ENCODE results near the gene LCOR. TPM values are rescaled to one million over a fixed set of nuclear protein-coding genes. Genes with fewer than 3 reads are reported as not detected.

The LCOR gene
- total RNA-seq, 4 donors from 2014 or later: 19.8 to 25.1 (median 21.7) TPM

DNA sequence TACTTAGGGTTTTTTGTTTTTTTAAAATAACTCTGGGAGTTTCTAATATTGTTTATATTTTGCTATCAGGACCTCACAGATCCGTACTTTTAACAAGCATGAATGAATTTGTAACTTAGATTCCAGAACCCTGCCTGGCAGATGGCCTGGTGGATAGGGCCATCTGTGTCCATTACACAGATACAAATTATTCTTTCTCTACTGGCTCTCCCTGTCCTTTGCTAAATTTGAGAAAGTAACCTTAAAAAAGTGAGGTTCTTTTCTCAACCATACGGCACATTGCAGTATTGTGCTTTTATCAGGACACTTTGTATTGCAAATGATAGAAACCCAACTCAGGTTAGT lies 26.6 kb downstream of the LCOR start:
- peaks cover 0 to 32% (median 3%) of the 10 kb centered on the region in 4 donors for H3K4me1 ChIP-seq
- H3K36me3 ChIP-seq: peaks cover 0 to 27% (median 0%) of the 10 kb centered on the region in 3 donors
- H3K27me3 ChIP-seq: no peaks in the 10 kb centered on the region
- no peak overlapping the region for H3K27ac ChIP-seq
- DNase-seq (ENCODE audit: low spot score in 2 of 2): no peak
- H3K9me3 ChIP-seq: no peaks in the 10 kb centered on the region
- TF ChIP-seq POLR2A (IDR thresholded peaks at IDR 0.05) (no peak), EP300 (IDR thresholded peaks at IDR 0.05) (no peak), CTCF (IDR thresholded peaks at IDR 0.05) (no peak)
- H3K4me3 ChIP-seq: no peak overlapping the region
- WGBS, 2 donors: 61 to 64% methylated on average over 2 of the region's 2 CpGs

DNA sequence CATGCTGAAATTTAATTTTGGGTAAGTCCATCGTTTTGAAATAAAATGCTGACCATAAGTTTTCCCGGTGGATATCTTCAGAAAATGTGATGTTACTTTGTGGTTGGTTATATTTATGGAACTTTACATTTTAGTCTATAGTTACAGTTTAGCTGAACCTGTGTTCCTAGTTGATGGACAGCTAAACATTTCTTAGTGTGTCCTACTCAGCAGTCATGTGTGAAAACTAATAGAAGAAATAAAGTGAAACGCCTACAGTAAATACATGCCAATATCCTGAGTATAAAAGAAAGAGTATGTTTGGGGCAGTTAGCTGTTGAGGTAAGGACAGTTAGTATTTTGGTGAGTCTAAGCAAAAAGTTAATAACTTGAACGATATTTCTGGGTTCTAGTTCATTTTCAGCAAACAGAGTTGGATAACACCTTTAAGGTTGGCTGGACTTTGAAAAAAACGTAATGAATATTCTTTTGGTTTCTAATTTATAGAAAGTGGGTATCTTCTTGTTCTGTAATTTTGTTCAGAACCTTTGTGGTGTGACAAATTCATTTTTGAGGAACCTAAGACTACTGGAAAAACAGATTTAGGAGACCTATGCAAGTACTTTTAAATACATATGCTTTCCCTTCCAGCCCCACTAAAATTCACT lies 28.7 kb downstream of the LCOR start:
- Histone ChIP-seq H3K4me3 (no peak overlapping the region), H3K36me3 (peaks cover 0 to 27% (median 0%) of the 10 kb centered on the region in 3 donors), H3K27ac (no peak overlapping the region), H3K27me3 (no peaks in the 10 kb centered on the region), H3K9me3 (no peaks in the 10 kb centered on the region), H3K4me1 (peaks cover 0 to 40% (median 13%) of the 10 kb centered on the region in 4 donors)
- TF ChIP-seq CTCF (IDR thresholded peaks at IDR 0.05) (no peak), POLR2A (IDR thresholded peaks at IDR 0.05) (no peak), EP300 (IDR thresholded peaks at IDR 0.05) (no peak)
- WGBS, 2 donors: 78 to 83% methylated on average over 5 of the region's 5 CpGs
- no peak for DNase-seq (ENCODE audit: low spot score in 2 of 2)

GRCh38 chr10:96863922-96864543 lies 31.9 kb downstream of the LCOR start:
- H3K4me3 ChIP-seq: no peak overlapping the region
- H3K36me3 ChIP-seq: peaks cover 0 to 26% (median 0%) of the 10 kb centered on the region in 3 donors
- WGBS, 2 donors: 73 to 85% methylated on average over 3 of the region's 3 CpGs
- H3K27me3 ChIP-seq: no peaks in the 10 kb centered on the region
- no peak overlapping the region for H3K27ac ChIP-seq
- H3K9me3 ChIP-seq: no peaks in the 10 kb centered on the region
- H3K4me1 ChIP-seq: peaks cover 0 to 18% (median 13%) of the 10 kb centered on the region in 4 donors
- no peak for TF ChIP-seq CTCF (IDR thresholded peaks at IDR 0.05)
- no peak for TF ChIP-seq POLR2A (IDR thresholded peaks at IDR 0.05)
- no peak for TF ChIP-seq EP300 (IDR thresholded peaks at IDR 0.05)
- DNase-seq (ENCODE audit: low spot score in 2 of 2): no peak

DNA sequence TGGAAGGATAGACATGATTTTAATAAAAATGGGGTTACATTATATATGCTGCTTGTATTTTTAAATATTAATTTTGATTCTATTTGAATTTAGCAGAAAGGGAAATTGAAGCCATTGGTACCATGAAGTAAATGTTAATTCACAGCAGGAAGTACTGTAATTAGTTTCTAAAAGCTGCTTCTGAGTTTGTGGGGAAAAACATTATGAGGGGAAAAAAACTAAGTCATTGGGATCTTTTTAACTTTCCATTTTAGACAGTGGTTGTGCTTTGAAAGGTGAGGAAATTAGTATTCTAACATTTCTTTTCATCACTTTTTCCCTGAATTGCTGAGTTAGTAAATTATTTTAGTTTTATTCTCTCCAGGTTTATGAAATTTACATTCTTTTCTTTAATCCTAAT lies 41.0 kb downstream of the LCOR start:
- peaks cover 0 to 57% (median 0%) of the 10 kb centered on the region in 4 donors for H3K4me1 ChIP-seq
- DNase-seq (ENCODE audit: low spot score in 2 of 2): no peak
- no peaks in the 10 kb centered on the region for H3K9me3 ChIP-seq
- TF ChIP-seq EP300 (IDR thresholded peaks at IDR 0.05): no peak
- TF ChIP-seq POLR2A (IDR thresholded peaks at IDR 0.05): no peak
- TF ChIP-seq CTCF (IDR thresholded peaks at IDR 0.05): no peak
- no peaks in the 10 kb centered on the region for H3K27me3 ChIP-seq
- H3K4me3 ChIP-seq: no peak overlapping the region
- H3K27ac ChIP-seq: peak overlapping the region in 2 of 4 donors; percentile 45 to 54
- H3K36me3 ChIP-seq: no peaks in the 10 kb centered on the region

DNA sequence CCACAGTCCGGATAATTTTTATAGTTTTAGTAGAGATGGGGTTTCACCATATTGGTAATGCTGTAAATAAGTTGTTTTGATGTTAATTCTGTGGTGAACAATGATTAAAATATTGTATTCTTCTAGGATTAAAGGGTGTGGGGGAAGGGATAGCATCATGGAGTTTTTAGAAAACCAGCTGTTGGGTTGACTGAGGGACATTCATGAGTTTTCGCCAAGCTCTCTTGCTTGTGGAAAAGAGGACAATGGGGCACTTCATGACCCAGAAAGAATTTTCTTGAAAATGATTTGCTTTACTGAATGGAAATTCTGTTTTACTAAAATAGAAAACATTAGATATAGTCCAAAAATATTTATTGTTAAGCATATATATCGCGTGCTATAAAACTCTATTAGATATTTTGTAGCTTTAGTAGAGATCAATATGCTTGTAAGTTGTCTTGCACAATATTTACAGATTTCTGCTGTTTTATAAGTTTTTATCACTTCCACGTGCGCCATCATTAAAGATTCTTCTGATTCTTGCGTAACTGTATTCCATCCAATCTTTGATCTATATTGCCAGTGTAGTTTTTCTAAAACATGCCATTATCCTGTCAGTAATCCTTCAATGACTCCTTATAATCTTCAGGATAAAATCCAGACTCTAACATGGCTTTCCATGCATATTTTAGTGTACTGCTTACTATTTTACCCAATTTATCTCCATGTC lies 41.8 kb downstream of the LCOR start:
- peaks cover 0 to 4% (median 0%) of the 10 kb centered on the region in 3 donors for H3K36me3 ChIP-seq
- H3K9me3 ChIP-seq: no peaks in the 10 kb centered on the region
- no peak overlapping the region for H3K4me3 ChIP-seq
- H3K27me3 ChIP-seq: no peaks in the 10 kb centered on the region
- no peak for TF ChIP-seq EP300 (IDR thresholded peaks at IDR 0.05)
- TF ChIP-seq POLR2A (IDR thresholded peaks at IDR 0.05): no peak
- no peak for TF ChIP-seq CTCF (IDR thresholded peaks at IDR 0.05)
- DNase-seq (ENCODE audit: low spot score in 2 of 2): no peak
- peak overlapping the region in 2 of 4 donors; percentile 45 to 54 for H3K27ac ChIP-seq
- 53 to 55% methylated on average over 7 of the region's 7 CpGs for WGBS, 2 donors
- H3K4me1 ChIP-seq: peaks cover 0 to 61% (median 0%) of the 10 kb centered on the region in 4 donors
